ENCODE measurements around the gene FBXO31.
"Not testable (repeated sequence)": the region's sequence is repeated elsewhere in the genome, so short reads cannot be mapped to it uniquely, and the experiment has no call there.

The FBXO31 gene

GRCh38 chr16:87369796-87370719, 13.5 kb downstream of the FBXO31 start:
- peaks cover 7% of the 10 kb centered on the region for H3K4me1 ChIP-seq (ENCODE audit: insufficient read depth, low read length)
- no peaks in the 10 kb centered on the region for H3K36me3 ChIP-seq (ENCODE audit: insufficient read depth, low read length)
- no peak overlapping the region for H3K4me3 ChIP-seq (ENCODE audit: low read length)

GRCh38 chr16:87369117-87369765, 14.3 kb downstream of the FBXO31 start:
- Histone ChIP-seq H3K4me1 (ENCODE audit: insufficient read depth, low read length) (peaks cover 7% of the 10 kb centered on the region), H2AFZ (ENCODE audit: low read depth, low read length) (no peak overlapping the region), H3K4me3 (ENCODE audit: low read length) (no peak overlapping the region), H3K9me3 (ENCODE audit: low read length) (no peaks in the 10 kb centered on the region), H3K27me3 (ENCODE audit: insufficient read depth, low read length) (no peaks in the 10 kb centered on the region), H3K36me3 (ENCODE audit: insufficient read depth, low read length) (no peaks in the 10 kb centered on the region)

More at GRCh38 chr16:87369796-87370719, 13.5 kb downstream of the FBXO31 start:
- no peak overlapping the region for H2AFZ ChIP-seq (ENCODE audit: low read depth, low read length)
- no peaks in the 10 kb centered on the region for H3K9me3 ChIP-seq (ENCODE audit: low read length)
- no peaks in the 10 kb centered on the region for H3K27me3 ChIP-seq (ENCODE audit: insufficient read depth, low read length)

GRCh38 chr16:87368029-87368770, 15.4 kb downstream of the FBXO31 start:
- Histone ChIP-seq H3K27me3 (ENCODE audit: insufficient read depth, low read length) (no peaks in the 10 kb centered on the region), H3K4me1 (ENCODE audit: insufficient read depth, low read length) (peaks cover 11% of the 10 kb centered on the region)

GRCh38 chr16:87367529-87367928, 16.0 kb downstream of the FBXO31 start:
- peaks cover 3% of the 10 kb centered on the region for H3K36me3 ChIP-seq (ENCODE audit: insufficient read depth, low read length)
- H3K4me1 ChIP-seq (ENCODE audit: insufficient read depth, low read length): peaks cover 11% of the 10 kb centered on the region
- no peaks in the 10 kb centered on the region for H3K9me3 ChIP-seq (ENCODE audit: low read length)
- no peaks in the 10 kb centered on the region for H3K27me3 ChIP-seq (ENCODE audit: insufficient read depth, low read length)
- no peak overlapping the region for H2AFZ ChIP-seq (ENCODE audit: low read depth, low read length)
- no peak overlapping the region for H3K4me3 ChIP-seq (ENCODE audit: low read length)

More at GRCh38 chr16:87368029-87368770, 15.4 kb downstream of the FBXO31 start:
- Histone ChIP-seq H2AFZ (ENCODE audit: low read depth, low read length) (no peak overlapping the region), H3K36me3 (ENCODE audit: insufficient read depth, low read length) (no peaks in the 10 kb centered on the region), H3K9me3 (ENCODE audit: low read length) (no peaks in the 10 kb centered on the region), H3K4me3 (ENCODE audit: low read length) (no peak overlapping the region)

- Histone ChIP-seq H3K36me3 (ENCODE audit: insufficient read depth, low read length) (peaks cover 7% of the 10 kb centered on the region), H3K9me3 (ENCODE audit: low read length) (no peaks in the 10 kb centered on the region), H3K4me1 (ENCODE audit: insufficient read depth, low read length) (peaks cover 11% of the 10 kb centered on the region), H2AFZ (ENCODE audit: low read depth, low read length) (no peak overlapping the region), H3K27me3 (ENCODE audit: insufficient read depth, low read length) (no peaks in the 10 kb centered on the region), H3K4me3 (ENCODE audit: low read length) (no peak overlapping the region)
Measured at GRCh38 chr16:87366930-87367329, 16.6 kb downstream of the FBXO31 start.

GRCh38 chr16:87366288-87366687, 17.3 kb downstream of the FBXO31 start:
- H3K9me3 ChIP-seq (ENCODE audit: low read length): peaks cover 4% of the 10 kb centered on the region
- no peak overlapping the region for H2AFZ ChIP-seq (ENCODE audit: low read depth, low read length)
- no peak overlapping the region for H3K4me3 ChIP-seq (ENCODE audit: low read length)
- peaks cover 7% of the 10 kb centered on the region for H3K4me1 ChIP-seq (ENCODE audit: insufficient read depth, low read length)
- H3K36me3 ChIP-seq (ENCODE audit: insufficient read depth, low read length): peaks cover 10% of the 10 kb centered on the region
- no peaks in the 10 kb centered on the region for H3K27me3 ChIP-seq (ENCODE audit: insufficient read depth, low read length)

GRCh38 chr16:87365021-87365713, 18.4 kb downstream of the FBXO31 start:
- Histone ChIP-seq H3K27me3 (ENCODE audit: insufficient read depth, low read length) (no peaks in the 10 kb centered on the region), H3K4me1 (ENCODE audit: insufficient read depth, low read length) (peaks cover 5% of the 10 kb centered on the region), H3K4me3 (ENCODE audit: low read length) (no peak overlapping the region), H3K9me3 (ENCODE audit: low read length) (peaks cover 8% of the 10 kb centered on the region), H3K36me3 (ENCODE audit: insufficient read depth, low read length) (peaks cover 14% of the 10 kb centered on the region), H2AFZ (ENCODE audit: low read depth, low read length) (no peak overlapping the region)

- Histone ChIP-seq H3K27me3 (ENCODE audit: insufficient read depth, low read length) (no peaks in the 10 kb centered on the region), H3K4me1 (ENCODE audit: insufficient read depth, low read length) (peaks cover 5% of the 10 kb centered on the region), H3K36me3 (ENCODE audit: insufficient read depth, low read length) (peaks cover 26% of the 10 kb centered on the region), H3K4me3 (ENCODE audit: low read length) (no peak overlapping the region), H3K9me3 (ENCODE audit: low read length) (peaks cover 8% of the 10 kb centered on the region), H2AFZ (ENCODE audit: low read depth, low read length) (no peak overlapping the region)
Measured at GRCh38 chr16:87363771-87364455, 19.7 kb downstream of the FBXO31 start.

- H3K9me3 ChIP-seq (ENCODE audit: low read length); H3K4me1 ChIP-seq (ENCODE audit: insufficient read depth, low read length); H2AFZ ChIP-seq (ENCODE audit: low read depth, low read length); H3K4me3 ChIP-seq (ENCODE audit: low read length); H3K27me3 ChIP-seq (ENCODE audit: insufficient read depth, low read length): not testable (repeated sequence)
- H3K36me3 ChIP-seq (ENCODE audit: insufficient read depth, low read length): peaks cover 35% of the 10 kb centered on the region
Measured at GRCh38 chr16:87362828-87363559, 20.6 kb downstream of the FBXO31 start.

- H3K36me3 ChIP-seq (ENCODE audit: insufficient read depth, low read length): peaks cover 36% of the 10 kb centered on the region
- H3K4me1 ChIP-seq (ENCODE audit: insufficient read depth, low read length): peaks cover 3% of the 10 kb centered on the region
- no peaks in the 10 kb centered on the region for H3K27me3 ChIP-seq (ENCODE audit: insufficient read depth, low read length)
- H2AFZ ChIP-seq (ENCODE audit: low read depth, low read length): no peak overlapping the region
- H3K9me3 ChIP-seq (ENCODE audit: low read length): peaks cover 8% of the 10 kb centered on the region
- no peak overlapping the region for H3K4me3 ChIP-seq (ENCODE audit: low read length)
Measured at GRCh38 chr16:87361916-87362619, 21.5 kb downstream of the FBXO31 start.

- H2AFZ ChIP-seq (ENCODE audit: low read depth, low read length): no peak overlapping the region
- no peaks in the 10 kb centered on the region for H3K27me3 ChIP-seq (ENCODE audit: insufficient read depth, low read length)
- peaks cover 8% of the 10 kb centered on the region for H3K9me3 ChIP-seq (ENCODE audit: low read length)
- peaks cover 9% of the 10 kb centered on the region for H3K4me1 ChIP-seq (ENCODE audit: insufficient read depth, low read length)
- H3K4me3 ChIP-seq (ENCODE audit: low read length): no peak overlapping the region
- H3K36me3 ChIP-seq (ENCODE audit: insufficient read depth, low read length): peaks cover 36% of the 10 kb centered on the region
Measured at GRCh38 chr16:87360862-87361610, 22.5 kb downstream of the FBXO31 start.

All from neuron (in vitro differentiated cells).